K562 (cell line): ENCODE results near the gene PAF1. TPM values are rescaled to one million over a fixed set of nuclear protein-coding genes. Genes with fewer than 3 reads are reported as not detected.
A peak's percentile ranks its signal among the peaks of the same experiment; 100 is the strongest.

Experiments
- GATA2 ChIP-seq: sonication (generic); formaldehyde crosslinking; IDR thresholded peaks from 2 replicates; pipeline ENCODE4 v1.4.0; 2020; ENCODE audit warnings: mild to moderate bottlenecking, missing genetic modification reagents
- KDM5B ChIP-seq: fragments of 200-600 bp; sonication (generic); IDR thresholded peaks from 2 replicates; pipeline ENCODE4 v1.6.1; 2012; ENCODE audit warnings: low read depth, mild to moderate bottlenecking, moderate library complexity, low read length, control low read depth, inconsistent platforms; ENCODE audit not compliant: insufficient replicate concordance
- NCOA4 ChIP-seq: fragments of 450-650 bp; IDR thresholded peaks from 2 replicates; pipeline ENCODE4 v1.6.1; 2018; ENCODE audit warnings: mild to moderate bottlenecking; ENCODE audit not compliant: partially characterized antibody
- NR2F6 ChIP-seq: fragments of 450-650 bp; formaldehyde crosslinking; IDR thresholded peaks from 2 replicates; pipeline ENCODE4 v1.4.0; 2020; ENCODE audit warnings: mild to moderate bottlenecking
- SIN3A ChIP-seq, 2 experiments: fragments of 150-350 bp in 1 of 2; IDR thresholded peaks; 2 replicates each; pipeline ENCODE4 v1.6.1; 2011 to 2016; ENCODE audit warnings: borderline replicate concordance in 2 of 2, low read depth in 2 of 2, low read length in 2 of 2, mild to moderate bottlenecking in 2 of 2, moderate library complexity in 2 of 2; ENCODE audit not compliant: control insufficient read depth in 1 of 2
- SMAD4 ChIP-seq: fragments of 250-450 bp; sonication (Bioruptor Pico); conservative IDR thresholded peaks from 2 replicates; pipeline ENCODE4 v1.8.0; 2021; ENCODE audit warnings: inconsistent platforms, mild to moderate bottlenecking, moderate library complexity
- SREBF2 ChIP-seq: sonication (generic); formaldehyde crosslinking; IDR thresholded peaks from 2 replicates; pipeline ENCODE4 v1.4.0; 2020; ENCODE audit warnings: mild to moderate bottlenecking, missing genetic modification reagents
- TBL1XR1 ChIP-seq, 2 experiments: IDR thresholded peaks; 2 replicates each; pipeline ENCODE4 v1.6.1; 2012; ENCODE audit warnings: improper control_type of control experiment in 2 of 2, low read length in 2 of 2, mild to moderate bottlenecking in 1 of 2
- YY1 ChIP-seq, 3 experiments: IDR thresholded peaks; 2 replicates each; pipeline ENCODE4 v1.6.1; 2011; ENCODE audit warnings: low read length in 2 of 3, mild to moderate bottlenecking in 2 of 3, moderate library complexity in 2 of 3, borderline replicate concordance in 1 of 3, control low read depth in 1 of 3, low read depth in 1 of 3; ENCODE audit not compliant: insufficient read depth in 3 of 3, insufficient replicate concordance in 2 of 3, control insufficient read depth in 1 of 3, insufficient read length in 1 of 3; ENCODE audit errors: extremely low read depth in 1 of 3
- ZNF696 ChIP-seq: fragments of 250-450 bp; sonication (Bioruptor Pico); conservative IDR thresholded peaks from 2 replicates; pipeline ENCODE4 v1.4.0; 2020; ENCODE audit warnings: mild to moderate bottlenecking, moderate library complexity
- polyA plus RNA-seq, 8 experiments: library from polyadenylated mRNA; depleted of rRNA in 4 of 8; stranded (reverse) in 5 of 8; unstranded in 3 of 8; fragments of >200 nt; fragmentation: Nextera tagmentation in 2 of 8; fragmentation: Illumina TruSeq in 1 of 8; extraction: Ambion mirVana in 2 of 8; extraction: Trizol in 1 of 8; gene quantifications; 2 replicates each; pipeline versions ENCODE4 v1.2.1 to v1.2.3, GENCODE V29; 2011 to 2014; ENCODE audit warnings: inconsistent platforms in 1 of 8, missing spikeins in 1 of 8
- total RNA-seq, 7 experiments: library from RNA; depleted of rRNA in 6 of 7; stranded (reverse); fragments of >200 nt in 6 of 7; fragmentation: Illumina TruSeq in 2 of 7; extraction: Trizol in 2 of 7; gene quantifications; 2 replicates each; pipeline versions ENCODE4 v1.2.1 to v1.2.3, GENCODE V29; 2011 to 2021; ENCODE audit warnings: low replicate concordance in 1 of 7
- TF ChIP-seq, protein P1 (sequence below): fragments of 450-650 bp; formaldehyde crosslinking; IDR thresholded peaks from 2 replicates; pipeline ENCODE4 v1.4.0; 2022; ENCODE audit warnings: mild to moderate bottlenecking, moderate library complexity
- TF ChIP-seq, protein P2 (sequence below): sonication (generic); formaldehyde crosslinking; IDR thresholded peaks from 2 replicates; pipeline ENCODE4 v1.8.0; 2022; ENCODE audit warnings: mild to moderate bottlenecking, missing genetic modification reagents, borderline replicate concordance
- TF ChIP-seq, protein P3 (sequence below): fragments of 250-450 bp; sonication (Bioruptor Pico); IDR thresholded peaks from 2 replicates; pipeline ENCODE4 v1.5.0; 2020; ENCODE audit warnings: mild to moderate bottlenecking, borderline replicate concordance
- TF ChIP-seq, protein P4 (sequence below): fragments of 250-450 bp; sonication (Bioruptor Pico); IDR thresholded peaks from 2 replicates; pipeline ENCODE4 v1.8.0; 2021; ENCODE audit warnings: borderline replicate concordance, mild to moderate bottlenecking, moderate library complexity; ENCODE audit not compliant: poor library complexity, severe bottlenecking
- TF ChIP-seq, protein P5 (sequence below): fragments of 450-650 bp; IDR thresholded peaks from 2 replicates; pipeline ENCODE4 v1.6.1; 2016; ENCODE audit warnings: missing biosample characterization, missing genetic modification characterization

PAF1 gene
- total and polyA plus RNA-seq, 9 of the 15 experiments (the other 6 are each of a cell fraction or from before 2014, with no cell fraction given): 1.5 to 45.0 (median 33.8) TPM

DNA sequence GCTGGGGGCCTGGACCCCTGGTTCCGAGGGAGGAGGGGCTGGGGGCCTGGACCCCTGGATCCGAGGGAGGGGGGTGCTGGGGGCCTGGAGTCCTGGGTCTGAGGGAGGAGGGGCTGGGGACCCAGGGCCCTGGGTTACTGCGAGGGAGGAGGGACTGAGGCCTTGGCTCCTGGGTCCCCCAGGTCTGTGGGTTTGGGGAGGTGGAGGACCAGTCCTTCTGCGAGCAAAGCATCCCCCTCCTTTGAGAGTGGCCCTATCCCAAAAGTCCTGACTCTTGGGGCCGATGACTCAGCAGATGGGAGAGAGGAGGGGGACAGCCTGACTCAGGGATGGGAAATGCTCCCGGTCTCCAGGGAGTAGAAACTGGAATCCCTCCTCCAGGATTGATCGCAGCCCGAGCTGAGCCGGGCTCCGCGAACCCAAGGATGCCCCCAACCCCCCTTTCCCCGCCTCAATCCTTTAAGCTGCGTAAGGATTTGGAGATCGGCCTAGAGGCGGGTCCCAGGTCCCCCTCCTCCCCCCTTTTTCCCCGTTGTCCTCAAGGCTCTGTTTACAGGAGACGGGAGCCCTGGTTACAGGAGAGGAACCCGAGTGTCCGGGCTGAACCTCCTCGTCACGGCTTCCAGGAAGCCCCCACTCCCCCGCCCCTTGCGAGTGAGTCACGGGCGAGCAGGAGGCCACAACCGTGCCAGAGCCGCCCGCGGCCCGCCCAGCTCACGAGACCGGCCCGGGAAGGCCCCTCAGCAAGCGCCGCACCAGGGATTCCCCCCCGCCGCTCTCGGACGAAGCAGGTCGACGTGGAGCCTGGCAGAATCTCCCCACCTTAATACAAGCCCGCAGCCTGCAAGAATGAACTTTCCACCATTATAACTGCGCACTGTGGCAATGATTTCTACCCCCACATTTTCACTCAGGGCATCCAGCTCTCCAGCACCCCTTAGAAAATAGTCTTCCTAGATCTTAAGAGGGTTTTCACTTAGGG, 12.7 kb upstream of the PAF1 start (continued):
- TF ChIP-seq ZNF696: no peak
- TF ChIP-seq, protein P1, sequence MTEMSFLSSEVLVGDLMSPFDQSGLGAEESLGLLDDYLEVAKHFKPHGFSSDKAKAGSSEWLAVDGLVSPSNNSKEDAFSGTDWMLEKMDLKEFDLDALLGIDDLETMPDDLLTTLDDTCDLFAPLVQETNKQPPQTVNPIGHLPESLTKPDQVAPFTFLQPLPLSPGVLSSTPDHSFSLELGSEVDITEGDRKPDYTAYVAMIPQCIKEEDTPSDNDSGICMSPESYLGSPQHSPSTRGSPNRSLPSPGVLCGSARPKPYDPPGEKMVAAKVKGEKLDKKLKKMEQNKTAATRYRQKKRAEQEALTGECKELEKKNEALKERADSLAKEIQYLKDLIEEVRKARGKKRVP (CRISPR knock-in tag): 0 out of 2 replicates have a peak, but pooled peaks have one; percentile 10
- TF ChIP-seq, protein P2, sequence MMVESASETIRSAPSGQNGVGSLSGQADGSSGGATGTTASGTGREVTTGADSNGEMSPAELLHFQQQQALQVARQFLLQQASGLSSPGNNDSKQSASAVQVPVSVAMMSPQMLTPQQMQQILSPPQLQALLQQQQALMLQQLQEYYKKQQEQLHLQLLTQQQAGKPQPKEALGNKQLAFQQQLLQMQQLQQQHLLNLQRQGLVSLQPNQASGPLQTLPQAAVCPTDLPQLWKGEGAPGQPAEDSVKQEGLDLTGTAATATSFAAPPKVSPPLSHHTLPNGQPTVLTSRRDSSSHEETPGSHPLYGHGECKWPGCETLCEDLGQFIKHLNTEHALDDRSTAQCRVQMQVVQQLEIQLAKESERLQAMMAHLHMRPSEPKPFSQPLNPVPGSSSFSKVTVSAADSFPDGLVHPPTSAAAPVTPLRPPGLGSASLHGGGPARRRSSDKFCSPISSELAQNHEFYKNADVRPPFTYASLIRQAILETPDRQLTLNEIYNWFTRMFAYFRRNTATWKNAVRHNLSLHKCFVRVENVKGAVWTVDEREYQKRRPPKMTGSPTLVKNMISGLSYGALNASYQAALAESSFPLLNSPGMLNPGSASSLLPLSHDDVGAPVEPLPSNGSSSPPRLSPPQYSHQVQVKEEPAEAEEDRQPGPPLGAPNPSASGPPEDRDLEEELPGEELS (CRISPR knock-in tag): no peak
- no peak for TF ChIP-seq SREBF2 (CRISPR knock-in tag)
- peak; percentile 32 for TF ChIP-seq KDM5B
- TF ChIP-seq NR2F6 (CRISPR knock-in tag): no peak
- TF ChIP-seq, protein P3, sequence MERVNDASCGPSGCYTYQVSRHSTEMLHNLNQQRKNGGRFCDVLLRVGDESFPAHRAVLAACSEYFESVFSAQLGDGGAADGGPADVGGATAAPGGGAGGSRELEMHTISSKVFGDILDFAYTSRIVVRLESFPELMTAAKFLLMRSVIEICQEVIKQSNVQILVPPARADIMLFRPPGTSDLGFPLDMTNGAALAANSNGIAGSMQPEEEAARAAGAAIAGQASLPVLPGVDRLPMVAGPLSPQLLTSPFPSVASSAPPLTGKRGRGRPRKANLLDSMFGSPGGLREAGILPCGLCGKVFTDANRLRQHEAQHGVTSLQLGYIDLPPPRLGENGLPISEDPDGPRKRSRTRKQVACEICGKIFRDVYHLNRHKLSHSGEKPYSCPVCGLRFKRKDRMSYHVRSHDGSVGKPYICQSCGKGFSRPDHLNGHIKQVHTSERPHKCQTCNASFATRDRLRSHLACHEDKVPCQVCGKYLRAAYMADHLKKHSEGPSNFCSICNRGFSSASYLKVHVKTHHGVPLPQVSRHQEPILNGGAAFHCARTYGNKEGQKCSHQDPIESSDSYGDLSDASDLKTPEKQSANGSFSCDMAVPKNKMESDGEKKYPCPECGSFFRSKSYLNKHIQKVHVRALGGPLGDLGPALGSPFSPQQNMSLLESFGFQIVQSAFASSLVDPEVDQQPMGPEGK (CRISPR knock-in tag): no peak
- TF ChIP-seq NCOA4: no peak
- TF ChIP-seq SMAD4 (CRISPR knock-in tag): peak; percentile 74; the same call in 1 of the 2 replicates
- peak in 1 of 2 experiments; percentile 55; a peak in 3 of 4 replicates for TF ChIP-seq TBL1XR1 (IDR thresholded peaks at IDR 0.05; ENCODE audit: low read length in 2 of 2)
- TF ChIP-seq, protein P4, sequence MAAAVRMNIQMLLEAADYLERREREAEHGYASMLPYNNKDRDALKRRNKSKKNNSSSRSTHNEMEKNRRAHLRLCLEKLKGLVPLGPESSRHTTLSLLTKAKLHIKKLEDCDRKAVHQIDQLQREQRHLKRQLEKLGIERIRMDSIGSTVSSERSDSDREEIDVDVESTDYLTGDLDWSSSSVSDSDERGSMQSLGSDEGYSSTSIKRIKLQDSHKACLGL (CRISPR knock-in tag): no peak
- peak in 2 of 3 experiments; percentile 8 to 32 for TF ChIP-seq YY1 (IDR thresholded peaks at IDR 0.05; ENCODE audit: borderline replicate concordance in 1 of 3, control insufficient read depth in 1 of 3, extremely low read depth in 1 of 3, insufficient read depth in 3 of 3, insufficient read length in 1 of 3, insufficient replicate concordance in 2 of 3, low read depth in 1 of 3, low read length in 2 of 3)
- TF ChIP-seq, protein P5, sequence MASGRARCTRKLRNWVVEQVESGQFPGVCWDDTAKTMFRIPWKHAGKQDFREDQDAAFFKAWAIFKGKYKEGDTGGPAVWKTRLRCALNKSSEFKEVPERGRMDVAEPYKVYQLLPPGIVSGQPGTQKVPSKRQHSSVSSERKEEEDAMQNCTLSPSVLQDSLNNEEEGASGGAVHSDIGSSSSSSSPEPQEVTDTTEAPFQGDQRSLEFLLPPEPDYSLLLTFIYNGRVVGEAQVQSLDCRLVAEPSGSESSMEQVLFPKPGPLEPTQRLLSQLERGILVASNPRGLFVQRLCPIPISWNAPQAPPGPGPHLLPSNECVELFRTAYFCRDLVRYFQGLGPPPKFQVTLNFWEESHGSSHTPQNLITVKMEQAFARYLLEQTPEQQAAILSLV (tag): no peak
- no peak for TF ChIP-seq GATA2 (CRISPR knock-in tag)
- no peak for TF ChIP-seq SIN3A (IDR thresholded peaks at IDR 0.05; ENCODE audit: borderline replicate concordance in 2 of 2, control insufficient read depth in 1 of 2, low read depth in 2 of 2, low read length in 2 of 2)
